Ecto neural progenitor cell (in vitro differentiated cells): ENCODE measurements around the gene SMYD3.

Source experiments
- DNase-seq: peaks from one replicate; pipeline ENCODE4 v3.0.0-alpha.2; 2018; ENCODE audit warnings: low spot score

SMYD3 gene

GRCh38 chr1:246020211-246020954 lies 486.7 kb downstream of the SMYD3 start:
- no peak for DNase-seq

- no peak for DNase-seq
Observed at GRCh38 chr1:246018146-246018545, 488.9 kb downstream of the SMYD3 start.

GRCh38 chr1:246012341-246012740 lies 494.7 kb downstream of the SMYD3 start:
- no peak for DNase-seq

- no peak for DNase-seq
Observed at GRCh38 chr1:246010386-246010785, 496.7 kb downstream of the SMYD3 start.

- no peak for DNase-seq
Observed at GRCh38 chr1:246008363-246008831, 498.7 kb downstream of the SMYD3 start.

- DNase-seq, result no peak
Observed at GRCh38 chr1:246005067-246005466, 502.0 kb downstream of the SMYD3 start.

- DNase-seq, result no peak
Observed at GRCh38 chr1:246004301-246004700, 502.8 kb downstream of the SMYD3 start.

- no peak for DNase-seq
Observed at GRCh38 chr1:246003442-246003730, 503.7 kb downstream of the SMYD3 start.

- peak; percentile 87 for DNase-seq
Observed at GRCh38 chr1:246002725-246003441, 504.2 kb downstream of the SMYD3 start.

- DNase-seq, result no peak
Observed at GRCh38 chr1:246001837-246002230, 505.2 kb downstream of the SMYD3 start.

- DNase-seq, result no peak
Observed at GRCh38 chr1:246001142-246001836, 505.8 kb downstream of the SMYD3 start.

GRCh38 chr1:246000638-246001015 lies 506.5 kb downstream of the SMYD3 start:
- DNase-seq, result no peak

GRCh38 chr1:245999697-246000637 lies 507.1 kb downstream of the SMYD3 start:
- no peak for DNase-seq

- no peak for DNase-seq
Observed at GRCh38 chr1:245997471-245998258, 509.4 kb downstream of the SMYD3 start.

GRCh38 chr1:245996811-245997210 lies 510.3 kb downstream of the SMYD3 start:
- DNase-seq, result no peak

GRCh38 chr1:245995474-245995873 lies 511.6 kb downstream of the SMYD3 start:
- DNase-seq, result no peak

GRCh38 chr1:245991266-245991665 lies 515.8 kb downstream of the SMYD3 start:
- no peak for DNase-seq

- DNase-seq, result no peak
Observed at GRCh38 chr1:245990315-245991022, 516.6 kb downstream of the SMYD3 start.

GRCh38 chr1:245988393-245989078 lies 518.5 kb downstream of the SMYD3 start:
- no peak for DNase-seq

GRCh38 chr1:245987997-245988392 lies 519.1 kb downstream of the SMYD3 start:
- DNase-seq, result no peak
